Gastroesophageal sphincter (tissue), 3 donors: Measurements from ENCODE around the gene PSME1.

Experiments
- CTCF ChIP-seq, 4 experiments: fragments of 200-600 bp in 2 of 4; fragments of 450-650 bp in 2 of 4; sonication (generic) in 1 of 4; IDR thresholded peaks; one replicate each; pipeline ENCODE4 v1.5.1; 2017 to 2019; ENCODE audit warnings: antibody characterized with exemption in 4 of 4, mild to moderate bottlenecking in 2 of 4, moderate library complexity in 2 of 4
- POLR2AphosphoS5 ChIP-seq: sonication (generic); formaldehyde crosslinking; IDR thresholded peaks from one replicate; pipeline ENCODE4 v1.6.1; 2017; ENCODE audit warnings: antibody characterized with exemption

DNA sequence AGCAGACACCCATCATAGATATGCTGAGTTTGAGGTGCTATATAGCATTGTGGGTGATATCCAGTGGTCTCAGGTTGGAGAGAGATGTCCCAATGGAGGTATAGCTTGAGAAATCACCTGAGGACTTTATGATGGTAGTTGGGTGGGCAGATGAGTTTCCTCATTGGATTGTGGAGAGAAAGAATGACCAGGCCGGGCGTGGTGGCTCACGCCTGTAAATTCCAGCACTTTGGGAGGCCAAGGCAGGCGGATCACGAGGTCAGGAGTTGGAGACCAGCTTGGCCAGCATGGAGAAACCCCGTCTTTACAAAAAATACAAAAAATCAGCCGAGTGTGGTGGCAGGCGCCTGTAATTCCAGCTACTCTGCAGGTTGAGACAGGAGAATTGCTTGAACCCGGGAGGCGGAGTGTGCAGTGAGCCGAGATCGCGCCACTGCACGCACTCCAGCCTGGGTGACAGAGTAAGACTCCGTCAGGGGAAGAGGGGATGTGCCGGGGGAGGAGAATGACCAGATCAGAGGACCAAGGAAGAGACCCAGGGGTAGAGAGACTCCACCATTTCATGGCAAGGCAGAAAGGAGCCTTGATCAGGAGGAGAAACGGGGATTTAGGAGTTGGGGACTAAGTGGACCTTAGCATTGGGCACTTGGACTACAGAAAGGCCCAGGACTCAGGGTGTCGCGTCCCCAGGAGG lies 42.6 kb upstream of the PSME1 start:
- TF ChIP-seq CTCF (IDR thresholded peaks at IDR 0.05), result no peak
- TF ChIP-seq POLR2AphosphoS5, result no peak
